HG02852 (cell line): ENCODE data around the gene NSUN6.

Source experiments
- ATAC-seq: cut with Tn5 transposase; IDR thresholded peaks from one replicate; pipeline ENCODE4 v1.9.1; 2021; ENCODE audit warnings: mild to moderate bottlenecking, moderate library complexity; ENCODE audit not compliant: unreplicated experiment

Gene NSUN6

GRCh38 chr10:18563003-18563726 is 88.2 kb downstream of the NSUN6 start:
- no peak for ATAC-seq

- no peak for ATAC-seq
Observed at GRCh38 chr10:18561861-18562551, 89.4 kb downstream of the NSUN6 start.

GRCh38 chr10:18557960-18558359 is 93.4 kb downstream of the NSUN6 start:
- ATAC-seq, result no peak

- ATAC-seq, result no peak
Observed at GRCh38 chr10:18556522-18557147, 94.8 kb downstream of the NSUN6 start.

GRCh38 chr10:18554479-18554878 is 96.9 kb downstream of the NSUN6 start:
- ATAC-seq, result no peak

- no peak for ATAC-seq
Observed at GRCh38 chr10:18551473-18551872, 99.9 kb downstream of the NSUN6 start.

- ATAC-seq, result no peak
Observed at GRCh38 chr10:18549105-18549504, 102.3 kb downstream of the NSUN6 start.

- no peak for ATAC-seq
Observed at GRCh38 chr10:18545621-18546305, 105.6 kb downstream of the NSUN6 start.

GRCh38 chr10:18542832-18543231 is 108.6 kb downstream of the NSUN6 start:
- ATAC-seq, result no peak

- ATAC-seq, result no peak
Observed at GRCh38 chr10:18540195-18540594, 111.2 kb downstream of the NSUN6 start.

GRCh38 chr10:18539335-18539734 is 112.1 kb downstream of the NSUN6 start:
- no peak for ATAC-seq

- ATAC-seq, result no peak
Observed at GRCh38 chr10:18533896-18534295, 117.5 kb downstream of the NSUN6 start.

- no peak for ATAC-seq
Observed at GRCh38 chr10:18532881-18533535, 118.4 kb downstream of the NSUN6 start.

GRCh38 chr10:18528292-18528691 is 123.1 kb downstream of the NSUN6 start:
- ATAC-seq, result no peak

GRCh38 chr10:18527687-18528086 is 123.7 kb downstream of the NSUN6 start:
- ATAC-seq, result no peak

GRCh38 chr10:18523858-18524257 is 127.5 kb downstream of the NSUN6 start:
- ATAC-seq, result no peak

GRCh38 chr10:18523025-18523424 is 128.4 kb downstream of the NSUN6 start:
- no peak for ATAC-seq

- no peak for ATAC-seq
Observed at GRCh38 chr10:18516851-18517250, 134.5 kb downstream of the NSUN6 start.

- no peak for ATAC-seq
Observed at GRCh38 chr10:18514537-18514936, 136.8 kb downstream of the NSUN6 start.

GRCh38 chr10:18508587-18508986 is 142.8 kb downstream of the NSUN6 start:
- ATAC-seq, result no peak
